Heart left ventricle (tissue), 13 donors: ENCODE results near the gene GOLGB1.

Source experiments
- CTCF ChIP-seq, 12 donors: fragments of 200-600 bp; sonication (generic) in 4 of 12; IDR thresholded peaks; one replicate each; pipeline versions ENCODE4 v1.5.0 to v1.8.0; 2018 to 2022; ENCODE audit warnings: antibody characterized with exemption in 12 of 12, mild to moderate bottlenecking in 5 of 12
- POLR2A ChIP-seq, 2 donors: fragments of 450-650 bp; IDR thresholded peaks; one replicate each; pipeline ENCODE4 v1.6.1; 2017; ENCODE audit warnings: antibody characterized with exemption in 2 of 2, mild to moderate bottlenecking in 2 of 2, moderate library complexity in 2 of 2
- donor health status: ischemic (EF 13 %, LVEDD 7.1; RV severe dilation, severe dysfunction).
- donor health status: DM: no; HTN: yes; CAD: no.
- donor health status: DM: no; HTN: no; CAD: no.
- donor health status: ischemic (EF 25% LVEDD 6.9; RV normal size, moderate dysfunction).
- donor health status: ischemic (EF 25% LVEDD 5.7; RV mildly dilated, moderate dysfunction).
- donor health status: ischemic (EF 35%, LVEDD 5.7; RV mildly dilated, moderate dysfunction).
- donor health status: nonischemic (EF 11% LVEDD 7.7; RV severe dilation, severe dysfunction).
- donor health status: DM: yes; HTN: yes; CAD: no.
- donor health status: PGD.
- donor health status: ischemic (EF 29% LVEDD 5.4; RV normal size, mild dysfunction).
- donor health status: nonischemic (EF 23%, LVEDD 6.1; RV moderate dilation, normal function).

- no peak for TF ChIP-seq CTCF (IDR thresholded peaks at IDR 0.05)
- TF ChIP-seq POLR2A (IDR thresholded peaks at IDR 0.05) = no peak
Measured at GRCh38 chr3:121624147-121624899, 125.2 kb downstream of the GOLGB1 start.
